ENCODE measurements around the gene PBX1.

PBX1 gene

DNA sequence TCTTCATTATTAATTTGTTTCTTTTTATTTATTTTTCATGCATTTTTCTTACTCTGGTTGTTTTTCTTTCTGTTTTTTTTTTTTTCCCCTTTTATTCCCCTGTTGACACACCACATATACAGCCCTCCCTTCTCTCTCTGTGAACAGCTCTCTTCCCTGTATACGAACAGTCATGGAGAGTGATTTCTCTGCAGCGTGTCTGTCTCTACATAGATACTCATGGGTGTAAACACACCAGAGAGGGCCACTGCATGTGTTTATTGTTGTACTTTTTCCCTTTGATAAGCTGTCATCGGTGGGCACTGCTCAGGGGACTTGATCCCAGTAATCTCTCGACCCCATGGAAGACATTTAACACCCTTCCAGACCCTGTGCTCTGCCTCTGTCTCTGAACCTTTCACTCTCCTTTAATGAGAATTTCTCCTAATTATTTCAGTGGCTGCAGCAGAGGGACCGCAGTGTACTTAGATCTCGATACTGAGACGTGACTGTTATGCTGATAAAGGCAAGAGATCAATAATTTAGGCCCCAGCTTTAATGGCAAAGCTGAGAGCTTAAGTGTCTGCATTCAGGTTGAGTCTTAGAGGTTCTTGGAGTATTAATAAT, 113.1 kb downstream of the PBX1 start:
- ChIA-PET POLR2A (no interaction called here), CTCF (interaction anchor here (1.0 to 1.4 kb wide), 3 partner anchors 10 to 116 kb away, joined by 3 read pairs; no protein-coding TSS in a partner anchor)
- Histone ChIP-seq H3K4me3 (ENCODE audit: low read depth, low read length) (no peak overlapping the region), H3K9me3 (ENCODE audit: control insufficient read depth, insufficient read depth, low read depth, low read length) (no peaks in the 10 kb centered on the region), H3K4me1 (ENCODE audit: control insufficient read depth, insufficient read depth, low read length) (no peaks in the 10 kb centered on the region; the same call in 1 of the 2 replicates), H3K36me3 (ENCODE audit: control insufficient read depth in 2 of 2, insufficient read depth in 1 of 2, low read length in 2 of 2) (no peaks in the 10 kb centered on the region), H3K27ac (ENCODE audit: extremely low read depth, low read depth, low read length) (no peak overlapping the region)
- TF ChIP-seq ZNF157 (tag by site-specific recombination; IDR thresholded peaks at IDR 0.05) (no peak), ZNF138 (tag by site-specific recombination; IDR thresholded peaks at IDR 0.05; ENCODE audit: borderline replicate concordance) (no peak), ZNF701 (tag by site-specific recombination; IDR thresholded peaks at IDR 0.05) (no peak), ZNF266 (tag by site-specific recombination; IDR thresholded peaks at IDR 0.05; ENCODE audit: low read depth) (no peak), ZNF48 (tag by site-specific recombination; IDR thresholded peaks at IDR 0.05) (no peak), ZSCAN23 (tag by site-specific recombination; IDR thresholded peaks at IDR 0.05) (no peak), ZNF146 (tag by site-specific recombination; IDR thresholded peaks at IDR 0.05) (no peak), GLIS1 (tag by site-specific recombination; IDR thresholded peaks at IDR 0.05) (no peak), ZNF311 (tag by site-specific recombination; IDR thresholded peaks at IDR 0.05; ENCODE audit: borderline replicate concordance) (no peak), ZNF335 (tag by site-specific recombination; conservative IDR thresholded peaks at IDR 0.05) (no peak), HOXD13 (CRISPR knock-in tag; IDR thresholded peaks at IDR 0.05; ENCODE audit: borderline replicate concordance) (no peak), ZNF514 (tag by site-specific recombination; IDR thresholded peaks at IDR 0.05) (no peak), ZNF221 (tag by site-specific recombination; IDR thresholded peaks at IDR 0.05; ENCODE audit: borderline replicate concordance) (no peak), ZNF548 (tag by site-specific recombination; IDR thresholded peaks at IDR 0.05) (no peak), ZNF16 (tag by site-specific recombination; IDR thresholded peaks at IDR 0.05; ENCODE audit: low read depth) (no peak)
- TF ChIP-seq, protein P1, sequence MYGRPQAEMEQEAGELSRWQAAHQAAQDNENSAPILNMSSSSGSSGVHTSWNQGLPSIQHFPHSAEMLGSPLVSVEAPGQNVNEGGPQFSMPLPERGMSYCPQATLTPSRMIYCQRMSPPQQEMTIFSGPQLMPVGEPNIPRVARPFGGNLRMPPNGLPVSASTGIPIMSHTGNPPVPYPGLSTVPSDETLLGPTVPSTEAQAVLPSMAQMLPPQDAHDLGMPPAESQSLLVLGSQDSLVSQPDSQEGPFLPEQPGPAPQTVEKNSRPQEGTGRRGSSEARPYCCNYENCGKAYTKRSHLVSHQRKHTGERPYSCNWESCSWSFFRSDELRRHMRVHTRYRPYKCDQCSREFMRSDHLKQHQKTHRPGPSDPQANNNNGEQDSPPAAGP (tag by site-specific recombination; IDR thresholded peaks at IDR 0.05): no peak
- TF ChIP-seq, protein P2, sequence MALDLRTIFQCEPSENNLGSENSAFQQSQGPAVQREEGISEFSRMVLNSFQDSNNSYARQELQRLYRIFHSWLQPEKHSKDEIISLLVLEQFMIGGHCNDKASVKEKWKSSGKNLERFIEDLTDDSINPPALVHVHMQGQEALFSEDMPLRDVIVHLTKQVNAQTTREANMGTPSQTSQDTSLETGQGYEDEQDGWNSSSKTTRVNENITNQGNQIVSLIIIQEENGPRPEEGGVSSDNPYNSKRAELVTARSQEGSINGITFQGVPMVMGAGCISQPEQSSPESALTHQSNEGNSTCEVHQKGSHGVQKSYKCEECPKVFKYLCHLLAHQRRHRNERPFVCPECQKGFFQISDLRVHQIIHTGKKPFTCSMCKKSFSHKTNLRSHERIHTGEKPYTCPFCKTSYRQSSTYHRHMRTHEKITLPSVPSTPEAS (tag by site-specific recombination; IDR thresholded peaks at IDR 0.05): no peak
- TF ChIP-seq, protein P3, sequence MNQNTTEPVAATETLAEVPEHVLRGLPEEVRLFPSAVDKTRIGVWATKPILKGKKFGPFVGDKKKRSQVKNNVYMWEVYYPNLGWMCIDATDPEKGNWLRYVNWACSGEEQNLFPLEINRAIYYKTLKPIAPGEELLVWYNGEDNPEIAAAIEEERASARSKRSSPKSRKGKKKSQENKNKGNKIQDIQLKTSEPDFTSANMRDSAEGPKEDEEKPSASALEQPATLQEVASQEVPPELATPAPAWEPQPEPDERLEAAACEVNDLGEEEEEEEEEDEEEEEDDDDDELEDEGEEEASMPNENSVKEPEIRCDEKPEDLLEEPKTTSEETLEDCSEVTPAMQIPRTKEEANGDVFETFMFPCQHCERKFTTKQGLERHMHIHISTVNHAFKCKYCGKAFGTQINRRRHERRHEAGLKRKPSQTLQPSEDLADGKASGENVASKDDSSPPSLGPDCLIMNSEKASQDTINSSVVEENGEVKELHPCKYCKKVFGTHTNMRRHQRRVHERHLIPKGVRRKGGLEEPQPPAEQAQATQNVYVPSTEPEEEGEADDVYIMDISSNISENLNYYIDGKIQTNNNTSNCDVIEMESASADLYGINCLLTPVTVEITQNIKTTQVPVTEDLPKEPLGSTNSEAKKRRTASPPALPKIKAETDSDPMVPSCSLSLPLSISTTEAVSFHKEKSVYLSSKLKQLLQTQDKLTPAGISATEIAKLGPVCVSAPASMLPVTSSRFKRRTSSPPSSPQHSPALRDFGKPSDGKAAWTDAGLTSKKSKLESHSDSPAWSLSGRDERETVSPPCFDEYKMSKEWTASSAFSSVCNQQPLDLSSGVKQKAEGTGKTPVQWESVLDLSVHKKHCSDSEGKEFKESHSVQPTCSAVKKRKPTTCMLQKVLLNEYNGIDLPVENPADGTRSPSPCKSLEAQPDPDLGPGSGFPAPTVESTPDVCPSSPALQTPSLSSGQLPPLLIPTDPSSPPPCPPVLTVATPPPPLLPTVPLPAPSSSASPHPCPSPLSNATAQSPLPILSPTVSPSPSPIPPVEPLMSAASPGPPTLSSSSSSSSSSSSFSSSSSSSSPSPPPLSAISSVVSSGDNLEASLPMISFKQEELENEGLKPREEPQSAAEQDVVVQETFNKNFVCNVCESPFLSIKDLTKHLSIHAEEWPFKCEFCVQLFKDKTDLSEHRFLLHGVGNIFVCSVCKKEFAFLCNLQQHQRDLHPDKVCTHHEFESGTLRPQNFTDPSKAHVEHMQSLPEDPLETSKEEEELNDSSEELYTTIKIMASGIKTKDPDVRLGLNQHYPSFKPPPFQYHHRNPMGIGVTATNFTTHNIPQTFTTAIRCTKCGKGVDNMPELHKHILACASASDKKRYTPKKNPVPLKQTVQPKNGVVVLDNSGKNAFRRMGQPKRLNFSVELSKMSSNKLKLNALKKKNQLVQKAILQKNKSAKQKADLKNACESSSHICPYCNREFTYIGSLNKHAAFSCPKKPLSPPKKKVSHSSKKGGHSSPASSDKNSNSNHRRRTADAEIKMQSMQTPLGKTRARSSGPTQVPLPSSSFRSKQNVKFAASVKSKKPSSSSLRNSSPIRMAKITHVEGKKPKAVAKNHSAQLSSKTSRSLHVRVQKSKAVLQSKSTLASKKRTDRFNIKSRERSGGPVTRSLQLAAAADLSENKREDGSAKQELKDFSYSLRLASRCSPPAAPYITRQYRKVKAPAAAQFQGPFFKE (tag by site-specific recombination; IDR thresholded peaks at IDR 0.05; ENCODE audit: borderline replicate concordance): no peak
